OCI-LY1 (cell line): ENCODE data around the gene FAT2.

ENCODE experiments used
- H2AFZ ChIP-seq: fragments of 200-600 bp; sonication (generic), shearing (Covaris generic); 2 replicates; pipeline ENCODE4 v1.6.0; 2014; ENCODE audit warnings: antibody characterized with exemption, mild to moderate bottlenecking, low read length
- H3F3A ChIP-seq: fragments of 200-600 bp; sonication (generic), shearing (Covaris generic); 2 replicates; pipeline ENCODE4 v1.6.0; 2014; ENCODE audit warnings: mild to moderate bottlenecking, antibody characterized with exemption, low read length, moderate library complexity; ENCODE audit not compliant: insufficient read depth
- H3K27ac ChIP-seq: fragments of 200-600 bp; sonication (generic); 2 replicates; pipeline ENCODE4 v1.5.1; 2014; ENCODE audit warnings: low read length, mixed run types, mild to moderate bottlenecking, low read depth; ENCODE audit not compliant: poor library complexity, severe bottlenecking
- H3K27me3 ChIP-seq: fragments of 200-600 bp; sonication (generic); 2 replicates; pipeline ENCODE4 v1.6.0; 2014; ENCODE audit warnings: antibody characterized with exemption, mild to moderate bottlenecking, low read length, moderate library complexity; ENCODE audit not compliant: insufficient read depth
- H3K36me3 ChIP-seq: fragments of 200-600 bp; sonication (generic); 2 replicates; pipeline ENCODE4 v1.6.1; 2014; ENCODE audit warnings: mild to moderate bottlenecking, antibody characterized with exemption, low read length, moderate library complexity, mixed read lengths; ENCODE audit not compliant: insufficient read depth
- H3K4me1 ChIP-seq: fragments of 200-600 bp; sonication (generic); 2 replicates; pipeline ENCODE4 v1.5.1; 2014; ENCODE audit warnings: mild to moderate bottlenecking, low read length, moderate library complexity; ENCODE audit not compliant: insufficient read depth, severe bottlenecking
- H3K4me2 ChIP-seq: fragments of 200-600 bp; sonication (generic), shearing (Covaris generic); 2 replicates; pipeline ENCODE4 v1.6.1; 2014; ENCODE audit warnings: low read length
- H3K4me3 ChIP-seq: fragments of 200-600 bp; sonication (generic); 2 replicates; pipeline ENCODE4 v1.5.1; 2014; ENCODE audit warnings: low read length, low read depth, mild to moderate bottlenecking, mixed read lengths; ENCODE audit not compliant: poor library complexity, severe bottlenecking
- H3K79me2 ChIP-seq: fragments of 200-600 bp; shearing (Covaris generic); 2 replicates; pipeline ENCODE4 v1.6.1; 2016; ENCODE audit warnings: mixed run types, low read length, mixed read lengths; ENCODE audit not compliant: insufficient read depth
- H3K9ac ChIP-seq: fragments of 200-600 bp; sonication (generic), shearing (Covaris generic); 2 replicates; pipeline ENCODE4 v1.6.1; 2014; ENCODE audit warnings: mild to moderate bottlenecking, low read length, mixed read lengths
- H3K9me2 ChIP-seq: fragments of 200-600 bp; sonication (generic), shearing (Covaris generic); 2 replicates; pipeline ENCODE4 v1.6.1; 2014; ENCODE audit warnings: low read depth, mild to moderate bottlenecking, low read length, mixed read lengths
- H3K9me3 ChIP-seq: fragments of 200-600 bp; shearing (Covaris generic); 2 replicates; pipeline ENCODE4 v1.6.1; 2014; ENCODE audit warnings: low read length, mixed read lengths
- H4K20me1 ChIP-seq: fragments of 200-600 bp; sonication (generic), shearing (Covaris generic); 2 replicates; pipeline ENCODE4 v1.6.0; 2016; ENCODE audit warnings: mild to moderate bottlenecking, low read length; ENCODE audit not compliant: insufficient read depth
- CTCF ChIP-seq: fragments of 200-600 bp; sonication (generic), shearing (Covaris generic); IDR thresholded peaks from 2 replicates; pipeline ENCODE4 v1.5.1; 2017; ENCODE audit warnings: mild to moderate bottlenecking, antibody characterized with exemption, low read length, moderate library complexity, mixed read lengths
- EZH2 ChIP-seq: fragments of 200-600 bp; sonication (generic), shearing (Covaris generic); IDR thresholded peaks from 2 replicates; pipeline ENCODE4 v1.8.0; 2017; ENCODE audit warnings: borderline replicate concordance, mixed run types, mild to moderate bottlenecking, antibody characterized with exemption, low read length, moderate library complexity, mixed read lengths

The FAT2 gene, protein sequence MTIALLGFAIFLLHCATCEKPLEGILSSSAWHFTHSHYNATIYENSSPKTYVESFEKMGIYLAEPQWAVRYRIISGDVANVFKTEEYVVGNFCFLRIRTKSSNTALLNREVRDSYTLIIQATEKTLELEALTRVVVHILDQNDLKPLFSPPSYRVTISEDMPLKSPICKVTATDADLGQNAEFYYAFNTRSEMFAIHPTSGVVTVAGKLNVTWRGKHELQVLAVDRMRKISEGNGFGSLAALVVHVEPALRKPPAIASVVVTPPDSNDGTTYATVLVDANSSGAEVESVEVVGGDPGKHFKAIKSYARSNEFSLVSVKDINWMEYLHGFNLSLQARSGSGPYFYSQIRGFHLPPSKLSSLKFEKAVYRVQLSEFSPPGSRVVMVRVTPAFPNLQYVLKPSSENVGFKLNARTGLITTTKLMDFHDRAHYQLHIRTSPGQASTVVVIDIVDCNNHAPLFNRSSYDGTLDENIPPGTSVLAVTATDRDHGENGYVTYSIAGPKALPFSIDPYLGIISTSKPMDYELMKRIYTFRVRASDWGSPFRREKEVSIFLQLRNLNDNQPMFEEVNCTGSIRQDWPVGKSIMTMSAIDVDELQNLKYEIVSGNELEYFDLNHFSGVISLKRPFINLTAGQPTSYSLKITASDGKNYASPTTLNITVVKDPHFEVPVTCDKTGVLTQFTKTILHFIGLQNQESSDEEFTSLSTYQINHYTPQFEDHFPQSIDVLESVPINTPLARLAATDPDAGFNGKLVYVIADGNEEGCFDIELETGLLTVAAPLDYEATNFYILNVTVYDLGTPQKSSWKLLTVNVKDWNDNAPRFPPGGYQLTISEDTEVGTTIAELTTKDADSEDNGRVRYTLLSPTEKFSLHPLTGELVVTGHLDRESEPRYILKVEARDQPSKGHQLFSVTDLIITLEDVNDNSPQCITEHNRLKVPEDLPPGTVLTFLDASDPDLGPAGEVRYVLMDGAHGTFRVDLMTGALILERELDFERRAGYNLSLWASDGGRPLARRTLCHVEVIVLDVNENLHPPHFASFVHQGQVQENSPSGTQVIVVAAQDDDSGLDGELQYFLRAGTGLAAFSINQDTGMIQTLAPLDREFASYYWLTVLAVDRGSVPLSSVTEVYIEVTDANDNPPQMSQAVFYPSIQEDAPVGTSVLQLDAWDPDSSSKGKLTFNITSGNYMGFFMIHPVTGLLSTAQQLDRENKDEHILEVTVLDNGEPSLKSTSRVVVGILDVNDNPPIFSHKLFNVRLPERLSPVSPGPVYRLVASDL (N-terminal part only)

GRCh38 chr5:151591144-151591819 lies at the start of gene FAT2:
Gene FAT2, minus strand, starts transcription at chr5:151591331. Its CDS starts 22,400 bp downstream, at chr5:151568931.
- Histone ChIP-seq H3K4me1 (no peaks in the 10 kb centered on the region), H3K36me3 (no peaks in the 10 kb centered on the region), H3K27ac (no peak within 1 kb of the TSS), H3K79me2 (no peaks in the 10 kb centered on the region), H4K20me1 (no peaks in the 10 kb centered on the region), H3K9ac (no peak within 1 kb of the TSS), H3F3A (no peaks in the 10 kb centered on the region), H3K4me3 (no peak within 1 kb of the TSS), H3K9me2 (no peaks in the 10 kb centered on the region), H3K4me2 (no peak within 1 kb of the TSS), H3K9me3 (no peaks in the 10 kb centered on the region), H2AFZ (no peak within 1 kb of the TSS), H3K27me3 (no peaks in the 10 kb centered on the region)
- TF ChIP-seq CTCF (no peak), EZH2 (no peak)

GRCh38 chr5:151638619-151639018 lies 47.5 kb upstream of the FAT2 start:
- no peaks in the 10 kb centered on the region for H3K36me3 ChIP-seq
- H3K4me2 ChIP-seq: no peak overlapping the region
- no peaks in the 10 kb centered on the region for H3K9me2 ChIP-seq
- TF ChIP-seq EZH2 (no peak), CTCF (no peak)
- H3K4me1 ChIP-seq: no peaks in the 10 kb centered on the region
- no peaks in the 10 kb centered on the region for H4K20me1 ChIP-seq
- H3K27me3 ChIP-seq: no peaks in the 10 kb centered on the region
- no peak overlapping the region for H2AFZ ChIP-seq
- no peaks in the 10 kb centered on the region for H3K79me2 ChIP-seq
- no peaks in the 10 kb centered on the region for H3F3A ChIP-seq
- H3K9ac ChIP-seq: no peak overlapping the region
- no peak overlapping the region for H3K27ac ChIP-seq
- no peak overlapping the region for H3K4me3 ChIP-seq
- H3K9me3 ChIP-seq: no peaks in the 10 kb centered on the region

GRCh38 chr5:151637676-151638075 lies 46.5 kb upstream of the FAT2 start:
- Histone ChIP-seq H3K9ac (no peak overlapping the region), H3K27ac (no peak overlapping the region), H3K9me2 (no peaks in the 10 kb centered on the region), H3K9me3 (no peaks in the 10 kb centered on the region), H3K4me1 (no peaks in the 10 kb centered on the region), H3K36me3 (no peaks in the 10 kb centered on the region), H3K4me3 (no peak overlapping the region), H3K4me2 (no peak overlapping the region), H3K79me2 (no peaks in the 10 kb centered on the region), H4K20me1 (no peaks in the 10 kb centered on the region), H2AFZ (no peak overlapping the region), H3K27me3 (no peaks in the 10 kb centered on the region), H3F3A (no peaks in the 10 kb centered on the region)
- TF ChIP-seq EZH2: no peak
- TF ChIP-seq CTCF: no peak
